ENCODE results near the gene DLGAP1. TPM values are rescaled to one million over a fixed set of nuclear protein-coding genes. Genes with fewer than 3 reads are reported as not detected.

DLGAP1 gene
- total and polyA plus RNA-seq, 2 of the 13 experiments (the other 11 are each of a cell fraction or from before 2014, with no cell fraction given), result 0.01 TPM; not detected in 1

GRCh38 chr18:3759099-3759498 is 696.0 kb downstream of the DLGAP1 start (continued):
- TF ChIP-seq, protein P1, sequence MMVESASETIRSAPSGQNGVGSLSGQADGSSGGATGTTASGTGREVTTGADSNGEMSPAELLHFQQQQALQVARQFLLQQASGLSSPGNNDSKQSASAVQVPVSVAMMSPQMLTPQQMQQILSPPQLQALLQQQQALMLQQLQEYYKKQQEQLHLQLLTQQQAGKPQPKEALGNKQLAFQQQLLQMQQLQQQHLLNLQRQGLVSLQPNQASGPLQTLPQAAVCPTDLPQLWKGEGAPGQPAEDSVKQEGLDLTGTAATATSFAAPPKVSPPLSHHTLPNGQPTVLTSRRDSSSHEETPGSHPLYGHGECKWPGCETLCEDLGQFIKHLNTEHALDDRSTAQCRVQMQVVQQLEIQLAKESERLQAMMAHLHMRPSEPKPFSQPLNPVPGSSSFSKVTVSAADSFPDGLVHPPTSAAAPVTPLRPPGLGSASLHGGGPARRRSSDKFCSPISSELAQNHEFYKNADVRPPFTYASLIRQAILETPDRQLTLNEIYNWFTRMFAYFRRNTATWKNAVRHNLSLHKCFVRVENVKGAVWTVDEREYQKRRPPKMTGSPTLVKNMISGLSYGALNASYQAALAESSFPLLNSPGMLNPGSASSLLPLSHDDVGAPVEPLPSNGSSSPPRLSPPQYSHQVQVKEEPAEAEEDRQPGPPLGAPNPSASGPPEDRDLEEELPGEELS (CRISPR knock-in tag; IDR thresholded peaks at IDR 0.05), result no peak
- TF ChIP-seq GATAD2A (CRISPR knock-in tag; IDR thresholded peaks at IDR 0.05), result no peak
- no peak for TF ChIP-seq SALL1 (CRISPR knock-in tag; IDR thresholded peaks at IDR 0.05)

DNA sequence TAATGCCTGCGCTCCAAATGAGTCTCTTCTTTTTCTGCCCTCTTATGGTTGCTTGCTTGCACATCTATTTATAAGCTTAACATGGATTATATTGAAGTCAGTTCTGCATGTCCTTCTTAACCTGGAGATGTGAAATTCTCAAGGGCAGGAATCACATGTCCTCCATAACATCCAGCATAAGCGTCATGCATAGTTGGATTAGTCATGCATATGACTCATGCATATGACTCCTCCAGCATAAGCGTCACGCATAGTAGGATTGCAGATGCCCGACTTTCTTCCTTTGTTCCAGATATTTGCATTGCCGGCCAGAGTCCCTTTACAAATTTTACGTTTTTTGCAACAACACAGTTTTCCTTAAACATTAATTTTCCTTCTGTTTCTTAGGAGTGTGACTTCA is 696.6 kb downstream of the DLGAP1 start:
- in situ Hi-C loops (cut with HindIII; ENCODE audit: extremely low pct_ligation_motif_present, low pct_unique_long_range_greater_than_20kb), result no loop called here
- Histone ChIP-seq H3K4me3 (replicated peaks in 1 of 3; ENCODE audit: insufficient read depth in 1 of 3, low read depth in 2 of 3, low read length in 3 of 3) (no peak overlapping the region), H3K79me2 (ENCODE audit: insufficient read depth, low read length) (no peaks in the 10 kb centered on the region), H3K4me1 (ENCODE audit: insufficient read depth, low read length) (no peaks in the 10 kb centered on the region), H3K27ac (ENCODE audit: extremely low read length, insufficient read depth, low read length) (no peak overlapping the region), H3K4me2 (ENCODE audit: low read depth, low read length) (no peak overlapping the region), H4K20me1 (ENCODE audit: insufficient read depth, low read length) (0 out of 2 replicates have a peak, but pooled peaks cover 2% of the 10 kb centered on the region), H3K9ac (ENCODE audit: insufficient read depth, low read depth, low read length) (no peak overlapping the region), H2AFZ (ENCODE audit: low read length) (no peak overlapping the region), H3K27me3 (ENCODE audit: control insufficient read depth in 1 of 2, insufficient read depth in 2 of 2, low read length in 2 of 2) (peaks cover 0 to 23% of the 10 kb centered on the region in 2 experiments; a peak in 3 of 5 replicates), H3K9me3 (ENCODE audit: low read length) (no peaks in the 10 kb centered on the region), H3K36me3 (replicated peaks in 1 of 2; ENCODE audit: control insufficient read depth in 1 of 2, insufficient read depth in 2 of 2, low read length in 2 of 2) (no peaks in the 10 kb centered on the region)
- WGBS (ENCODE audit: low lambda C conversion rate), result 22% methylated on average over 7 of the region's 7 CpGs
- no peak for DNase-seq (ENCODE audit: low spot score)
- ChIA-PET POLR2A (no interaction called here), CTCF (ENCODE audit: low intra/inter-chr PET ratio, low total read pairs) (no interaction called here)
- intact Hi-C loops (cut with micrococcal nuclease; ENCODE audit: unreplicated experiment), result no loop called here
- BruUV-seq (replicated peaks), result no TSS peak
- no peak for ATAC-seq
- no peak for FAIRE-seq
- TF ChIP-seq, protein P2, sequence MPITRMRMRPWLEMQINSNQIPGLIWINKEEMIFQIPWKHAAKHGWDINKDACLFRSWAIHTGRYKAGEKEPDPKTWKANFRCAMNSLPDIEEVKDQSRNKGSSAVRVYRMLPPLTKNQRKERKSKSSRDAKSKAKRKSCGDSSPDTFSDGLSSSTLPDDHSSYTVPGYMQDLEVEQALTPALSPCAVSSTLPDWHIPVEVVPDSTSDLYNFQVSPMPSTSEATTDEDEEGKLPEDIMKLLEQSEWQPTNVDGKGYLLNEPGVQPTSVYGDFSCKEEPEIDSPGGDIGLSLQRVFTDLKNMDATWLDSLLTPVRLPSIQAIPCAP (CRISPR knock-in tag; IDR thresholded peaks at IDR 0.05; ENCODE audit: low read depth), result no peak
- TF ChIP-seq ZNF724P (CRISPR knock-in tag; IDR thresholded peaks at IDR 0.05; ENCODE audit: borderline replicate concordance), result no peak
- no peak for TF ChIP-seq USF2 (IDR thresholded peaks at IDR 0.05; ENCODE audit: low read depth, low read length)
- TF ChIP-seq USF2 (CRISPR knock-in tag; IDR thresholded peaks at IDR 0.05; ENCODE audit: borderline replicate concordance), result no peak
- no peak for TF ChIP-seq ZUFSP (CRISPR knock-in tag; IDR thresholded peaks at IDR 0.05; ENCODE audit: borderline replicate concordance)
- no peak for TF ChIP-seq ZNF382 (CRISPR knock-in tag; IDR thresholded peaks at IDR 0.05; ENCODE audit: borderline replicate concordance)
- TF ChIP-seq MTF2 (CRISPR knock-in tag; IDR thresholded peaks at IDR 0.05; ENCODE audit: borderline replicate concordance), result no peak
- TF ChIP-seq FOSL2 (CRISPR knock-in tag; IDR thresholded peaks at IDR 0.05), result peak; percentile 68
- no peak for TF ChIP-seq HIVEP1 (CRISPR knock-in tag; IDR thresholded peaks at IDR 0.05)
- TF ChIP-seq HDAC1 (CRISPR knock-in tag; IDR thresholded peaks at IDR 0.05), result no peak
- no peak for TF ChIP-seq MTF1 (CRISPR knock-in tag; IDR thresholded peaks at IDR 0.05)
- TF ChIP-seq MTERF4 (CRISPR knock-in tag; IDR thresholded peaks at IDR 0.05), result no peak
- TF ChIP-seq CC2D1A (CRISPR knock-in tag; IDR thresholded peaks at IDR 0.05), result no peak

Measured in HepG2 (cell line).